KMS-11 (cell line): ENCODE data around the gene ARHGDIA.

Source experiments
- H2AFZ ChIP-seq: fragments of 200-600 bp; sonication (generic); 2 replicates; pipeline ENCODE4 v1.6.1; 2016; ENCODE audit warnings: antibody characterized with exemption, mixed run types, low read depth
- H3K27ac ChIP-seq: fragments of 200-600 bp; sonication (generic); 2 replicates; pipeline ENCODE4 v1.6.1; 2016; ENCODE audit warnings: mild to moderate bottlenecking, mixed run types
- H3K27me3 ChIP-seq: fragments of 200-600 bp; sonication (generic); 2 replicates; pipeline ENCODE4 v1.6.1; 2017; ENCODE audit warnings: mild to moderate bottlenecking, low read depth, mixed run types, moderate library complexity; ENCODE audit not compliant: insufficient read depth
- H3K36me3 ChIP-seq: fragments of 200-600 bp; sonication (generic); 2 replicates; pipeline ENCODE4 v1.6.1; 2017; ENCODE audit warnings: mild to moderate bottlenecking, mixed run types; ENCODE audit not compliant: insufficient read depth
- H3K4me1 ChIP-seq: fragments of 200-600 bp; sonication (generic); 2 replicates; pipeline ENCODE4 v1.6.1; 2016; ENCODE audit warnings: mild to moderate bottlenecking, low read depth, mixed run types; ENCODE audit not compliant: poor library complexity, severe bottlenecking
- H3K4me2 ChIP-seq: fragments of 200-600 bp; sonication (generic); 2 replicates; pipeline ENCODE4 v1.7.0; 2016; ENCODE audit warnings: mild to moderate bottlenecking, mixed run types
- H3K4me3 ChIP-seq: fragments of 200-600 bp; sonication (generic); IDR thresholded peaks from 2 replicates; pipeline ENCODE4 v1.6.1; 2017; ENCODE audit warnings: low read depth, low read length, mixed read lengths; ENCODE audit not compliant: insufficient read depth
- H3K79me2 ChIP-seq: fragments of 200-600 bp; sonication (generic); 2 replicates; pipeline ENCODE4 v1.6.1; 2016; ENCODE audit warnings: low read depth, mixed run types; ENCODE audit not compliant: insufficient read depth
- H3K9ac ChIP-seq: fragments of 200-600 bp; sonication (generic); 2 replicates; pipeline ENCODE4 v1.6.1; 2016; ENCODE audit warnings: mild to moderate bottlenecking, mixed run types
- H4K20me1 ChIP-seq: fragments of 200-600 bp; sonication (generic); 2 replicates; pipeline ENCODE4 v1.6.1; 2016; ENCODE audit warnings: mild to moderate bottlenecking, mixed run types; ENCODE audit not compliant: insufficient read depth
- CTCF ChIP-seq: fragments of 200-600 bp; sonication (generic); conservative IDR thresholded peaks from 2 replicates; pipeline ENCODE4 v1.6.1; 2017; ENCODE audit warnings: low read depth, mild to moderate bottlenecking, antibody characterized with exemption, low read length, moderate library complexity, mixed read lengths

ARHGDIA gene

GRCh38 chr17:81898029-81898866 is 27.1 kb upstream of the ARHGDIA start:
- H3K4me1 ChIP-seq = no peaks in the 10 kb centered on the region
- no peak overlapping the region for H3K4me3 ChIP-seq
- no peak overlapping the region for H3K27ac ChIP-seq
- H3K9ac ChIP-seq = no peak overlapping the region
- H3K4me2 ChIP-seq = no peak overlapping the region
- no peak for TF ChIP-seq CTCF
- no peak overlapping the region for H2AFZ ChIP-seq
- H3K27me3 ChIP-seq = no peaks in the 10 kb centered on the region
- H3K79me2 ChIP-seq = peaks cover under 1% of the 10 kb centered on the region; the same call in 1 of the 2 replicates
- no peaks in the 10 kb centered on the region for H3K36me3 ChIP-seq
- no peaks in the 10 kb centered on the region for H4K20me1 ChIP-seq

GRCh38 chr17:81895400-81895799 is 24.3 kb upstream of the ARHGDIA start:
- Histone ChIP-seq H3K4me2 (no peak overlapping the region), H3K27ac (no peak overlapping the region), H3K4me3 (no peak overlapping the region), H4K20me1 (no peaks in the 10 kb centered on the region), H3K79me2 (peaks cover 20% of the 10 kb centered on the region), H3K4me1 (peaks cover 7% of the 10 kb centered on the region), H3K36me3 (peaks cover 2% of the 10 kb centered on the region; the same call in 1 of the 2 replicates), H2AFZ (no peak overlapping the region), H3K9ac (no peak overlapping the region), H3K27me3 (no peaks in the 10 kb centered on the region)
- no peak for TF ChIP-seq CTCF

GRCh38 chr17:81891303-81891552 is 20.1 kb upstream of the ARHGDIA start:
- Histone ChIP-seq H3K4me2 (no peak overlapping the region), H3K27ac (peak overlapping the region; percentile 73), H3K36me3 (peaks cover 39% of the 10 kb centered on the region; the same call in 1 of the 2 replicates), H3K4me1 (peaks cover 22% of the 10 kb centered on the region), H2AFZ (no peak overlapping the region), H3K4me3 (no peak overlapping the region), H3K27me3 (no peaks in the 10 kb centered on the region), H3K79me2 (peaks cover 60% of the 10 kb centered on the region), H4K20me1 (no peaks in the 10 kb centered on the region; the same call in 1 of the 2 replicates), H3K9ac (peak overlapping the region; percentile 94)
- no peak for TF ChIP-seq CTCF

GRCh38 chr17:81890447-81891302 is 19.5 kb upstream of the ARHGDIA start:
- Histone ChIP-seq H2AFZ (no peak overlapping the region), H3K36me3 (peaks cover 39% of the 10 kb centered on the region; the same call in 1 of the 2 replicates), H3K79me2 (peaks cover 60% of the 10 kb centered on the region), H3K4me2 (peak overlapping the region; percentile 99), H3K27me3 (no peaks in the 10 kb centered on the region), H3K4me3 (no peak overlapping the region), H4K20me1 (no peaks in the 10 kb centered on the region; the same call in 1 of the 2 replicates), H3K9ac (peak overlapping the region; percentile 94), H3K27ac (peak overlapping the region; percentile 73), H3K4me1 (peaks cover 22% of the 10 kb centered on the region)
- no peak for TF ChIP-seq CTCF
